Tibial artery (tissue), 4 donors: ENCODE results near the gene CREB3L2.
A peak's percentile ranks its signal among the peaks of the same experiment; 100 is the strongest.

Source experiments
- DNase-seq, 2 donors: peaks; one replicate each; pipeline ENCODE4 v3.0.0-alpha.2; 2019
- H3K27ac ChIP-seq, 2 donors: fragments of 200-600 bp; sonication (generic) in 1 of 2; 1 replicate in 1 of 2; 2 replicates in 1 of 2; pipeline ENCODE4 v1.5.1; 2018 to 2019; ENCODE audit warnings: mild to moderate bottlenecking in 1 of 2
- H3K27me3 ChIP-seq, 2 donors: fragments of 200-600 bp; sonication (generic) in 1 of 2; one replicate each; pipeline versions ENCODE4 v1.5.1 to v1.6.0; 2016 to 2019
- H3K36me3 ChIP-seq, 3 donors: fragments of 200-600 bp; sonication (generic) in 2 of 3; one replicate each; pipeline ENCODE4 v1.5.1; 2016 to 2019; ENCODE audit warnings: mild to moderate bottlenecking in 2 of 3
- H3K4me1 ChIP-seq, 4 donors: fragments of 200-600 bp; sonication (generic) in 2 of 4; 1 replicate in 3 of 4; 2 replicates in 1 of 4; pipeline ENCODE4 v1.5.1; 2016 to 2019
- H3K4me3 ChIP-seq, 2 donors: fragments of 200-600 bp; sonication (generic) in 1 of 2; 1 replicate in 1 of 2; 2 replicates in 1 of 2; pipeline ENCODE4 v1.5.1; 2018 to 2019; ENCODE audit warnings: mild to moderate bottlenecking in 2 of 2
- H3K9me3 ChIP-seq, 3 donors: fragments of 200-600 bp; sonication (generic) in 1 of 3; one replicate each; pipeline ENCODE4 v1.5.1; 2016 to 2019
- intact Hi-C: fragments of 100-400 bp; cut with DNase I; formaldehyde crosslinking; loops from one replicate; pipeline ENCODE4 v1.15.0; 2023; ENCODE audit warnings: low total_unique reads
- TF ChIP-seq, protein P1 (sequence below), 2 experiments: fragments of 200-600 bp in 1 of 2; fragments of 450-650 bp in 1 of 2; IDR thresholded peaks; one replicate each; pipeline ENCODE4 v1.5.1; 2017 to 2019; ENCODE audit warnings: antibody characterized with exemption in 2 of 2, mild to moderate bottlenecking in 1 of 2, moderate library complexity in 1 of 2

The CREB3L2 gene

DNA sequence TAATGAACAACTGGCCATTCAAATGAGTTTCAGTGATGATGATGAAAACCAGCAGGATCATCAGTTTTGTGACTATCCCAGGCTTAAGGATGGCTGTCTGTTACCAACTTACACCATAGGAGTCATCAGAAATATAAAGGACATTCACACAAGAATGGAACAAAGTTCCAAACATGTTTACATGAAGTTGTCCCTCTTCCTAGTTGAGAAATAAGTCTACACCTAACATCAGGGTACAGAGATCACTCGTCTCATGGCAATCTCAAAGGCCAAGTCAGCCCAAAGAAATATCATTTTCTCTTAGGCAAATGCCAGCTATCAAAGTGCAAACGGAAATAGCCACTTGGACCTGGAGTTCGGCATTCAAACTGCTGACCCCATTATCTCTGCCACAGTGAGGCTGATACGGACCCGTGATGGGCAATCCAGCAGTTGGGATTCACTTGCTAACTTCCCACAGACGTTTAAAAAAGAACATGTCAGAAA lies 53.0 kb downstream of the CREB3L2 start:
- intact Hi-C loops: no loop called here
- Histone ChIP-seq H3K27ac (peak overlapping the region; percentile 44 to 80), H3K4me3 (no peak overlapping the region), H3K9me3 (no peaks in the 10 kb centered on the region), H3K27me3 (no peaks in the 10 kb centered on the region), H3K4me1 (peaks cover 0 to 93% (median 64%) of the 10 kb centered on the region in 4 donors), H3K36me3 (no peaks in the 10 kb centered on the region)
- TF ChIP-seq, protein P1, sequence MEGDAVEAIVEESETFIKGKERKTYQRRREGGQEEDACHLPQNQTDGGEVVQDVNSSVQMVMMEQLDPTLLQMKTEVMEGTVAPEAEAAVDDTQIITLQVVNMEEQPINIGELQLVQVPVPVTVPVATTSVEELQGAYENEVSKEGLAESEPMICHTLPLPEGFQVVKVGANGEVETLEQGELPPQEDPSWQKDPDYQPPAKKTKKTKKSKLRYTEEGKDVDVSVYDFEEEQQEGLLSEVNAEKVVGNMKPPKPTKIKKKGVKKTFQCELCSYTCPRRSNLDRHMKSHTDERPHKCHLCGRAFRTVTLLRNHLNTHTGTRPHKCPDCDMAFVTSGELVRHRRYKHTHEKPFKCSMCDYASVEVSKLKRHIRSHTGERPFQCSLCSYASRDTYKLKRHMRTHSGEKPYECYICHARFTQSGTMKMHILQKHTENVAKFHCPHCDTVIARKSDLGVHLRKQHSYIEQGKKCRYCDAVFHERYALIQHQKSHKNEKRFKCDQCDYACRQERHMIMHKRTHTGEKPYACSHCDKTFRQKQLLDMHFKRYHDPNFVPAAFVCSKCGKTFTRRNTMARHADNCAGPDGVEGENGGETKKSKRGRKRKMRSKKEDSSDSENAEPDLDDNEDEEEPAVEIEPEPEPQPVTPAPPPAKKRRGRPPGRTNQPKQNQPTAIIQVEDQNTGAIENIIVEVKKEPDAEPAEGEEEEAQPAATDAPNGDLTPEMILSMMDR (IDR thresholded peaks at IDR 0.05): no peak
- DNase-seq: no peak

- no peak for DNase-seq
- H3K4me3 ChIP-seq: no peak overlapping the region
- no peaks in the 10 kb centered on the region for H3K9me3 ChIP-seq
- intact Hi-C loops: no loop called here
- peak overlapping the region; percentile 44 to 80 for H3K27ac ChIP-seq
- H3K4me1 ChIP-seq: peaks cover 0 to 93% (median 64%) of the 10 kb centered on the region in 4 donors
- TF ChIP-seq, protein P1 (IDR thresholded peaks at IDR 0.05): no peak
- no peaks in the 10 kb centered on the region for H3K27me3 ChIP-seq
- H3K36me3 ChIP-seq: no peaks in the 10 kb centered on the region
These were observed 53.6 kb downstream of the CREB3L2 start for GRCh38 chr7:137948083-137948844.

DNA sequence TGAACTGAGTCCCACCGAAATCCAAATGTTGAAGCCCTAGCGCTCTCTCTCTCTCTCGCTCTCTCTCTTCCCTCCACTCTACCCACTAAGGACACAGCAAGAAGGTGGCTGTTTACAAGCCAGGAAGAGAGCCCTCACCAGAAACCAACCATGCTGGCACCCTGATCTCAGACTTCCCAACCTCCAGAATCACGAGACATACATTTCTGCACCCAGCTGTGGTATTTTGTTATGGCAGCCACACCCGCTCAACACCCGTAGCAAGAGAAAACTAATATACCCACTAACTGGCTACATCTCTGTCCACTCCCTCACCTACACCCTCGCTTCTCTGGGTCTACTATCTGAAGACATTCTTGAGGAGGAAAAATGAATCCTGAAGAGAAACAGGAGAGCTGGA lies 54.8 kb downstream of the CREB3L2 start:
- Histone ChIP-seq H3K36me3 (no peaks in the 10 kb centered on the region), H3K4me1 (peaks cover 0 to 93% (median 64%) of the 10 kb centered on the region in 4 donors), H3K27ac (peak overlapping the region; percentile 44 to 80), H3K9me3 (no peaks in the 10 kb centered on the region), H3K4me3 (no peak overlapping the region), H3K27me3 (no peaks in the 10 kb centered on the region)
- no peak for DNase-seq
- intact Hi-C loops: no loop called here
- TF ChIP-seq, protein P1 (IDR thresholded peaks at IDR 0.05): no peak

- no peak for DNase-seq
- intact Hi-C loops: no loop called here
- TF ChIP-seq, protein P1 (IDR thresholded peaks at IDR 0.05): no peak
- H3K36me3 ChIP-seq: no peaks in the 10 kb centered on the region
- no peaks in the 10 kb centered on the region for H3K9me3 ChIP-seq
- peaks cover 0 to 94% (median 69%) of the 10 kb centered on the region in 4 donors for H3K4me1 ChIP-seq
- no peak overlapping the region for H3K4me3 ChIP-seq
- H3K27me3 ChIP-seq: no peaks in the 10 kb centered on the region
- H3K27ac ChIP-seq: peak overlapping the region in 1 of 2 donors; percentile 69
These were observed 55.9 kb downstream of the CREB3L2 start for GRCh38 chr7:137946011-137946410.

GRCh38 chr7:137944168-137944567 lies 57.7 kb downstream of the CREB3L2 start:
- intact Hi-C loops: no loop called here
- TF ChIP-seq, protein P1 (IDR thresholded peaks at IDR 0.05): no peak
- Histone ChIP-seq H3K36me3 (no peaks in the 10 kb centered on the region), H3K9me3 (no peaks in the 10 kb centered on the region), H3K27me3 (no peaks in the 10 kb centered on the region), H3K27ac (peak overlapping the region; percentile 69 to 83), H3K4me3 (peak overlapping the region in 1 of 2 donors; percentile 3), H3K4me1 (peaks cover 0 to 94% (median 74%) of the 10 kb centered on the region in 4 donors)
- DNase-seq: no peak
